ENCODE results near the gene CFAP210. TPM values are rescaled to one million over a fixed set of nuclear protein-coding genes. Genes with fewer than 3 reads are reported as not detected.

CFAP210 gene
- total and polyA plus RNA-seq, 9 of the 15 experiments (the other 6 are each of a cell fraction or from before 2014, with no cell fraction given) = 0.75 to 3.6 (median 1.3) TPM

- 92% methylated on average over 1 of the region's 1 CpG for WGBS (ENCODE audit: insufficient coverage, low coverage, missing lambda C conversion rate)
- TF ChIP-seq KLF16 (IDR thresholded peaks at IDR 0.05) (no peak), MAZ (CRISPR knock-in tag; conservative IDR thresholded peaks at IDR 0.05 in 1 of 2, IDR thresholded peaks at IDR 0.05 in 1 of 2) (no peak), RFX1 (IDR thresholded peaks at IDR 0.05) (no peak), NCOR1 (IDR thresholded peaks at IDR 0.05) (no peak), ARID3B (CRISPR knock-in tag; IDR thresholded peaks at IDR 0.05; ENCODE audit: borderline replicate concordance) (no peak), ESRRA (IDR thresholded peaks at IDR 0.05; ENCODE audit: borderline replicate concordance, low read depth) (no peak), THRB (CRISPR knock-in tag; conservative IDR thresholded peaks at IDR 0.05) (no peak), GATA2 (CRISPR knock-in tag; IDR thresholded peaks at IDR 0.05) (no peak), ZKSCAN3 (CRISPR knock-in tag; IDR thresholded peaks at IDR 0.05) (no peak), CEBPB (tag; IDR thresholded peaks at IDR 0.05) (peak; percentile 69), ZNF431 (CRISPR knock-in tag; IDR thresholded peaks at IDR 0.05) (no peak), HDAC1 (IDR thresholded peaks at IDR 0.05) (no peak), POLR3G (IDR thresholded peaks at IDR 0.05; ENCODE audit: extremely low read depth, insufficient read length, insufficient replicate concordance) (no peak), CEBPG (CRISPR knock-in tag; IDR thresholded peaks at IDR 0.05) (no peak), CEBPG (tag; conservative IDR thresholded peaks at IDR 0.05 in 1 of 2, IDR thresholded peaks at IDR 0.05 in 1 of 2) (peak; percentile 33 to 41; a peak in 2 of 4 replicates), ATF3 (IDR thresholded peaks at IDR 0.05) (0 out of 2 replicates have a peak, but pooled peaks have one; percentile 36), ATF3 (CRISPR knock-in tag; conservative IDR thresholded peaks at IDR 0.05) (no peak), SRSF7 (optimal IDR thresholded peaks at IDR 0.05; ENCODE audit: low read depth, low read length) (no peak), NFIC (IDR thresholded peaks at IDR 0.05) (no peak), CBX2 (IDR thresholded peaks at IDR 0.05; ENCODE audit: insufficient read depth, low read length, poor library complexity, severe bottlenecking) (no peak), SRSF9 (IDR thresholded peaks at IDR 0.05; ENCODE audit: borderline replicate concordance, low read depth, low read length) (no peak)
These were observed 15.1 kb upstream of the CFAP210 start for GRCh38 chr2:169709331-169709730.

More at GRCh38 chr2:169709331-169709730, 15.1 kb upstream of the CFAP210 start:
- no peak overlapping the region for H3K27ac ChIP-seq (ENCODE audit: extremely low read depth, low read depth, low read length)
- ChIA-PET CTCF (ENCODE audit: low intra/inter-chr PET ratio) (no interaction called here), POLR2A (interaction anchor here (0.8 to 1.7 kb wide), 2 partner anchors 14 to 227 kb away, joined by 3 to 6 read pairs; no protein-coding TSS in a partner anchor)
- intact Hi-C loops (cut with micrococcal nuclease) (no loop called here), in situ Hi-C loops (cut with MboI) (no loop called here)
- no TSS peak for BruUV-seq (replicated peaks)
- FAIRE-seq = no peak
- H3K9me3 ChIP-seq (replicated peaks; ENCODE audit: control insufficient read depth, insufficient read depth, low read depth, low read length) = no peaks in the 10 kb centered on the region
- H3K79me2 ChIP-seq (ENCODE audit: control insufficient read depth, insufficient read depth, low read length) = no peaks in the 10 kb centered on the region
- no peak overlapping the region for H3K4me3 ChIP-seq
- no peaks in the 10 kb centered on the region for H3K27me3 ChIP-seq (ENCODE audit: control insufficient read depth in 2 of 2, insufficient read depth in 2 of 2, low read length in 2 of 2)
- H3K4me2 ChIP-seq (ENCODE audit: insufficient read depth, low read length) = no peak overlapping the region
- peaks cover 4 to 12% of the 10 kb centered on the region in 2 experiments; a peak in 3 of 5 replicates for H3K4me1 ChIP-seq (replicated peaks in 1 of 2; ENCODE audit: control insufficient read depth in 2 of 2, insufficient read depth in 2 of 2, low read length in 2 of 2)
- no peak overlapping the region for H3K9ac ChIP-seq (ENCODE audit: insufficient read depth in 1 of 2, low read depth in 2 of 2, low read length in 2 of 2)
- no peak for DNase-seq (ENCODE audit: extremely low read depth in 1 of 4, low spot score in 3 of 4)
- H3K9me1 ChIP-seq (ENCODE audit: control insufficient read depth, insufficient read depth, low read length) = no peaks in the 10 kb centered on the region
- peaks cover 8% of the 10 kb centered on the region; the same call in 2 of the 3 replicates for H3K36me3 ChIP-seq (ENCODE audit: control insufficient read depth, insufficient read depth, low read length)
- H2AFZ ChIP-seq (ENCODE audit: low read depth, low read length) = no peak overlapping the region
- H4K20me1 ChIP-seq (replicated peaks; ENCODE audit: control insufficient read depth, insufficient read depth, low read length) = no peaks in the 10 kb centered on the region
- no peak for ATAC-seq
